CD14-positive monocyte (primary cell): ENCODE measurements around the gene CELF2. TPM values are rescaled to one million over a fixed set of nuclear protein-coding genes. Genes with fewer than 3 reads are reported as not detected.

Experiments used
- DNase-seq, 3 donors: peaks; one replicate each; pipeline ENCODE4 v3.0.0-alpha.2; 2011 to 2022
- H2AFZ ChIP-seq: 2 replicates; pipeline ENCODE4 v1.6.0; 2012; ENCODE audit warnings: mild to moderate bottlenecking, low read depth, low read length, inconsistent platforms; ENCODE audit not compliant: insufficient read depth, poor library complexity, severe bottlenecking
- H3K27ac ChIP-seq, 2 donors: 1 replicate in 1 of 2; 2 replicates in 1 of 2; pipeline ENCODE4 v1.5.1; 2012 to 2013; ENCODE audit warnings: low read length in 2 of 2, control low read depth in 1 of 2, inconsistent platforms in 1 of 2, low read depth in 1 of 2, mild to moderate bottlenecking in 1 of 2
- H3K27me3 ChIP-seq, 2 donors: one replicate each; pipeline versions ENCODE4 v1.6.0 to v1.6.1; 2011 to 2013; ENCODE audit warnings: low read length in 2 of 2; ENCODE audit not compliant: control insufficient read depth in 2 of 2, insufficient read depth in 2 of 2
- H3K36me3 ChIP-seq, 2 donors: replicated peaks in 1 of 2; 1 replicate in 1 of 2; 2 replicates in 1 of 2; pipeline versions ENCODE4 v1.5.1 to v1.6.1; 2012 to 2013; ENCODE audit warnings: low read length in 2 of 2, control low read depth in 1 of 2, inconsistent platforms in 1 of 2, mild to moderate bottlenecking in 1 of 2; ENCODE audit not compliant: insufficient read depth in 2 of 2, control insufficient read depth in 1 of 2
- H3K4me1 ChIP-seq, 2 donors: 1 replicate in 1 of 2; 2 replicates in 1 of 2; pipeline versions ENCODE4 v1.5.1 to v1.6.1; 2012 to 2013; ENCODE audit warnings: low read length in 2 of 2, control low read depth in 1 of 2, inconsistent platforms in 1 of 2, mild to moderate bottlenecking in 1 of 2, moderate library complexity in 1 of 2; ENCODE audit not compliant: insufficient read depth in 2 of 2, control insufficient read depth in 1 of 2
- H3K4me2 ChIP-seq: replicated peaks from 2 replicates; pipeline ENCODE3; 2012; ENCODE audit warnings: low read length, moderate library complexity, mild to moderate bottlenecking; ENCODE audit not compliant: poor library complexity, severe bottlenecking; ENCODE audit errors: extremely low read depth
- H3K4me3 ChIP-seq, 3 experiments: fragments of 200-600 bp in 1 of 3; sonication (generic) in 1 of 3; replicated peaks in 1 of 3; 1 replicate in 2 of 3; 2 replicates in 1 of 3; pipeline ENCODE4 v1.5.1; 2011 to 2013; ENCODE audit warnings: low read length in 3 of 3, mild to moderate bottlenecking in 3 of 3, control low read depth in 2 of 3, low read depth in 2 of 3, inconsistent platforms in 1 of 3, moderate library complexity in 1 of 3
- H3K79me2 ChIP-seq: 2 replicates; pipeline ENCODE4 v1.6.0; 2012; ENCODE audit warnings: mild to moderate bottlenecking, control low read depth, inconsistent platforms, low read length, moderate library complexity; ENCODE audit not compliant: insufficient read depth
- H3K9ac ChIP-seq: 2 replicates; pipeline ENCODE4 v1.6.0; 2017; ENCODE audit warnings: low read length, mild to moderate bottlenecking; ENCODE audit not compliant: insufficient read depth, poor library complexity, severe bottlenecking
- H3K9me3 ChIP-seq, 2 donors: replicated peaks in 1 of 2; 1 replicate in 1 of 2; 2 replicates in 1 of 2; pipeline versions ENCODE4 v1.5.1 to v1.6.1; 2012 to 2013; ENCODE audit warnings: low read length in 2 of 2, control low read depth in 1 of 2; ENCODE audit not compliant: control insufficient read depth in 1 of 2, insufficient read depth in 1 of 2
- H4K20me1 ChIP-seq: 2 replicates; pipeline ENCODE4 v1.6.0; 2012; ENCODE audit warnings: mild to moderate bottlenecking, low read length, control low read depth, moderate library complexity; ENCODE audit not compliant: insufficient read depth
- H3K27ac Mint-ChIP-seq, 7 donors: one replicate each; pipeline ENCODE4 v1.8.0; 2020; ENCODE audit warnings: mild to moderate bottlenecking in 7 of 7, mixed read lengths in 7 of 7, moderate library complexity in 6 of 7, inconsistent platforms in 2 of 7
- H3K27me3 Mint-ChIP-seq, 3 donors: one replicate each; pipeline ENCODE4 v1.8.0; 2021 to 2022; ENCODE audit warnings: low read depth in 3 of 3, mild to moderate bottlenecking in 3 of 3, mixed read lengths in 3 of 3, moderate library complexity in 3 of 3, inconsistent platforms in 1 of 3
- H3K36me3 Mint-ChIP-seq, 2 donors: one replicate each; pipeline ENCODE4 v1.8.0; 2020; ENCODE audit warnings: mixed read lengths in 2 of 2, inconsistent platforms in 1 of 2, mild to moderate bottlenecking in 1 of 2
- H3K4me1 Mint-ChIP-seq: one replicate; pipeline ENCODE4 v1.8.0; 2020; ENCODE audit warnings: mild to moderate bottlenecking, mixed read lengths
- H3K4me3 Mint-ChIP-seq, 2 donors: one replicate each; pipeline ENCODE4 v1.8.0; 2020; ENCODE audit warnings: mild to moderate bottlenecking in 2 of 2, mixed read lengths in 2 of 2, moderate library complexity in 1 of 2
- H3K9me3 Mint-ChIP-seq, 7 donors: one replicate each; pipeline ENCODE4 v1.8.0; 2020 to 2022; ENCODE audit warnings: mixed read lengths in 7 of 7, mild to moderate bottlenecking in 6 of 7, moderate library complexity in 6 of 7, inconsistent platforms in 2 of 7
- WGBS: methylation state at CpG from one replicate; pipeline ENCODE4 v1.1.5; 2013; ENCODE audit warnings: missing lambda C conversion rate; ENCODE audit not compliant: insufficient coverage; 5-methylcytosine and 5-hydroxymethylcytosine counted together
- intact Hi-C, 2 donors: fragments of 100-400 bp; cut with micrococcal nuclease; formaldehyde crosslinking; loops; one replicate each; pipeline versions ENCODE4 v1.15.0 to v1.15.1; 2023
- polyA plus RNA-seq, 3 donors: library from polyadenylated mRNA; depleted of rRNA in 1 of 3; unstranded in 2 of 3; stranded (reverse) in 1 of 3; fragments of 300-500 nt in 2 of 3; fragments of >200 nt in 1 of 3; fragmentation: Illumina TruSeq in 2 of 3; gene quantifications; 1 replicate in 2 of 3; 2 replicates in 1 of 3; pipeline ENCODE4 v1.2.3, GENCODE V29; 2012 to 2021
- TF ChIP-seq, protein P1 (sequence below): fragments of 200-600 bp; IDR thresholded peaks from one replicate; pipeline ENCODE4 v1.8.0; 2022; ENCODE audit warnings: antibody characterized with exemption, mild to moderate bottlenecking

Gene CELF2
- polyA plus RNA-seq, 3 donors = 53.5 to 93.3 (median 80.5) TPM

DNA sequence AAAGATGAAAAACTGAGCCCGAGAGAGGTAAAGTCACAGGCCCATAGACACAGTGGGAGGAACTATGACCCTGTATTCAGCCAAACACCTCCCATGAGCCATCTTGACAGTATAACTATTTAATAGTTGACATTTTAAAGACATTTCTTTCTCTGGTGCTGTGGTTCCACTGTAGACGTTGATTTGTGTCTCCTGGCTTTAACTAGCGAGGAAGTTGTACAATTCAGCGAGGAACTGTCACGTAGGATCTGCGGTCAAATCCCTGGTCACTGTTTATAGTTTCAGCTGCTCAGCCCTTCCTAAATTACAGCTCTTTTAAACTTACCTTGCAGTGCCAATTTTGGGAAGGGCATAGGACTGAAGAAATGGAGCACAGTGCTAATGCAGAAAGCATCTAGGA lies 7.1 kb upstream of the CELF2 start:
- Histone ChIP-seq H3K4me3 (no peak overlapping the region), H3K4me1 (no peaks in the 10 kb centered on the region), H3K9me3 (no peaks in the 10 kb centered on the region), H4K20me1 (no peaks in the 10 kb centered on the region), H3K36me3 (no peaks in the 10 kb centered on the region), H2AFZ (no peak overlapping the region), H3K9ac (no peak overlapping the region), H3K27me3 (peaks cover 33 to 35% of the 10 kb centered on the region in 2 donors), H3K27ac (no peak overlapping the region), H3K79me2 (no peaks in the 10 kb centered on the region), H3K4me2 (no peak overlapping the region)
- Mint-ChIP-seq H3K4me1 (peaks cover 8% of the 10 kb centered on the region), H3K9me3 (peaks cover 0 to 3% (median 0%) of the 10 kb centered on the region in 7 donors), H3K27ac (no peak overlapping the region), H3K36me3 (no peaks in the 10 kb centered on the region), H3K4me3 (no peak overlapping the region), H3K27me3 (peaks cover 27 to 41% (median 37%) of the 10 kb centered on the region in 3 donors)
- DNase-seq = no peak
- TF ChIP-seq, protein P1, sequence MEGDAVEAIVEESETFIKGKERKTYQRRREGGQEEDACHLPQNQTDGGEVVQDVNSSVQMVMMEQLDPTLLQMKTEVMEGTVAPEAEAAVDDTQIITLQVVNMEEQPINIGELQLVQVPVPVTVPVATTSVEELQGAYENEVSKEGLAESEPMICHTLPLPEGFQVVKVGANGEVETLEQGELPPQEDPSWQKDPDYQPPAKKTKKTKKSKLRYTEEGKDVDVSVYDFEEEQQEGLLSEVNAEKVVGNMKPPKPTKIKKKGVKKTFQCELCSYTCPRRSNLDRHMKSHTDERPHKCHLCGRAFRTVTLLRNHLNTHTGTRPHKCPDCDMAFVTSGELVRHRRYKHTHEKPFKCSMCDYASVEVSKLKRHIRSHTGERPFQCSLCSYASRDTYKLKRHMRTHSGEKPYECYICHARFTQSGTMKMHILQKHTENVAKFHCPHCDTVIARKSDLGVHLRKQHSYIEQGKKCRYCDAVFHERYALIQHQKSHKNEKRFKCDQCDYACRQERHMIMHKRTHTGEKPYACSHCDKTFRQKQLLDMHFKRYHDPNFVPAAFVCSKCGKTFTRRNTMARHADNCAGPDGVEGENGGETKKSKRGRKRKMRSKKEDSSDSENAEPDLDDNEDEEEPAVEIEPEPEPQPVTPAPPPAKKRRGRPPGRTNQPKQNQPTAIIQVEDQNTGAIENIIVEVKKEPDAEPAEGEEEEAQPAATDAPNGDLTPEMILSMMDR = no peak
- intact Hi-C loops = no loop called here
- WGBS = 14% methylated on average over 1 of the region's 6 CpGs

DNA sequence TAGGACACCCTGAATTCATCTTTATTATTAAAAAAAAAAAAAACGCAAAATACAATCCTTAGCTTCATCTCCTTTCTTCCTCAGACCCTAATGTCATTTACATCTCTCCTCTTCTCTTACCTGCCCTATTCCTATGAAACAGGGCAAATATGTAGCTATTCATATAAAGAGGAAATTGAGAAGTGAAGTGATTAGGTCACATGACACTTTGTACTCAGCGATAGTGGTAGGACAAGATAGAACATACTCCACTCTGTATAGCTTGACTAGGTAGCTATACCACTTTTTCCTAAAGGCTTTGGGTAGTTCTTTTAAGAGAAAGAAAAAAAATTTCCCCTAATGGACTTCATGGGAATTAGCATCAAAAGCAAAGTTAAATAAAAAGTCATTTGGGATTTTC lies 6.2 kb upstream of the CELF2 start:
- Histone ChIP-seq H3K27me3 (peaks cover 41 to 43% of the 10 kb centered on the region in 2 donors), H3K36me3 (no peaks in the 10 kb centered on the region), H3K9me3 (no peaks in the 10 kb centered on the region), H2AFZ (no peak overlapping the region), H3K79me2 (no peaks in the 10 kb centered on the region), H3K4me3 (no peak overlapping the region), H3K9ac (no peak overlapping the region), H3K4me1 (no peaks in the 10 kb centered on the region), H3K4me2 (no peak overlapping the region), H3K27ac (no peak overlapping the region), H4K20me1 (no peaks in the 10 kb centered on the region)
- intact Hi-C loops = no loop called here
- TF ChIP-seq, protein P1 = no peak
- DNase-seq = no peak
- Mint-ChIP-seq H3K36me3 (no peaks in the 10 kb centered on the region), H3K27me3 (peaks cover 35 to 44% (median 41%) of the 10 kb centered on the region in 3 donors), H3K27ac (no peak overlapping the region), H3K9me3 (peaks cover 0 to 3% (median 0%) of the 10 kb centered on the region in 7 donors), H3K4me3 (no peak overlapping the region), H3K4me1 (peaks cover 8% of the 10 kb centered on the region)
- no CpG with 5 or more reads among the region's 2 CpGs for WGBS
